NT2/D1 (cell line): ENCODE results near the gene GLUL.

Source experiments
- SUZ12 ChIP-seq: IDR thresholded peaks from 2 replicates; pipeline ENCODE4 v1.6.1; 2011; ENCODE audit not compliant: insufficient read length, insufficient read depth; ENCODE audit errors: extremely low read depth
- YY1 ChIP-seq: IDR thresholded peaks from 2 replicates; pipeline ENCODE4 v1.6.1; 2011; ENCODE audit not compliant: insufficient read length, insufficient read depth
- ZNF274 ChIP-seq: IDR thresholded peaks from 2 replicates; pipeline ENCODE4 v1.6.1; 2011; ENCODE audit warnings: mild to moderate bottlenecking, low read depth, low read length

DNA sequence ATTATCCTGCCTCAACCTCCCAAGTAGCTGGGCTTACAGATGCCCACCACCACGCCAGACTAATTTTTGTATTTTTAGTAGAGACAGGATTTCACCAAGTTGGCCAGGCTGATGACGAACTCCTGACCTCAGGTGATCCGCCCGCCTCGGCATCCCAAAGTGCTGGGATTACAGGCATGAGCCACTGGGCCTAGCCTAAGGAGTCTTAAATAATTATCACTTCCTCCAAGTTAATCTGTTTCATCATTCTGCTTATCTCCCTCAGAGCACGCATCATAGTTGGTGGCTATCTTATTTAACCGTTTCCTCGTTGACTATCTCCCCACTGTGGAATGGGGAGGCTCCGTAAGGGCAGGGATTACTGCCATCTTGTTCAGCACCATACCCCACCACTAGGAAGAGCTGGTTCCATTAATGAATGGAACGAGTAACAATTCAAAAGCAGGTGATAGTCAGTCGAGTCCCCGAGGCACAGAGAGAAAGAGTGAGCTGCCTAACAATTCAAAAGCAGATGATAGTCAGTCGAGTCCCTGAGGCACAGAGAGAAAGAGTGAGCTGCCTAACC is 52.7 kb downstream of the GLUL start:
- no peak for TF ChIP-seq SUZ12
- TF ChIP-seq ZNF274, result no peak
- no peak for TF ChIP-seq YY1
